Measurements from ENCODE around the gene SLC39A8.

SLC39A8 gene

DNA sequence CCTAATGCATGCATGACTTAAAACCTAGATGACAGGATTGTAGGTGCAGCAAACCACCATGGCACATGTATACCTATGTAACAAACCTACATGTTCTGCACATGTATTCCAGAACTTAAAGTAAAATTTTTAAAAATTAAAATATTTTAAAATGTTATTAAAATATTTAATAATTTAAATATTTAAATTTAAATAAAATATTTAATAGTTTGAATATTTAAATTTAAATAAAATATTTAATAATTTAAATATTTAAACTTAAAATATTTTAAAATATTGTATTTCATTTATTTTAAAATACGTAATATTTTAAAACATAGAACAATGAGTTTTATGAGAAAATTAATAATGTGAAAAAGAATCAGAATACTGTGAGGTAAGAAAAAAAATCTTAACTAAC is 117.9 kb downstream of the SLC39A8 start:
- Histone ChIP-seq H3K4me3 (ENCODE audit: low read length) (no peak overlapping the region), H3K4me1 (ENCODE audit: control insufficient read depth, low read length) (no peaks in the 10 kb centered on the region), H3K27me3 (ENCODE audit: control insufficient read depth, low read length) (no peaks in the 10 kb centered on the region; the same call in 1 of the 2 replicates), H3K4me2 (ENCODE audit: low read length) (no peak overlapping the region), H3K27ac (ENCODE audit: low read depth, low read length) (no peak overlapping the region), H3K9me3 (ENCODE audit: control insufficient read depth, insufficient read depth, low read length) (no peaks in the 10 kb centered on the region), H3K9me2 (replicated peaks; ENCODE audit: control insufficient read depth, low read length) (no peaks in the 10 kb centered on the region), H4K20me1 (ENCODE audit: control insufficient read depth, insufficient read depth, low read depth, low read length) (no peaks in the 10 kb centered on the region), H3K36me3 (ENCODE audit: control insufficient read depth, low read length) (no peaks in the 10 kb centered on the region), H3K79me2 (ENCODE audit: control insufficient read depth, low read length) (no peaks in the 10 kb centered on the region), H3F3A (ENCODE audit: control insufficient read depth, insufficient read depth) (no peaks in the 10 kb centered on the region)
- no peak for TF ChIP-seq EZH2phosphoT487 (IDR thresholded peaks at IDR 0.05; ENCODE audit: borderline replicate concordance, low read length)
- TF ChIP-seq, protein P1, sequence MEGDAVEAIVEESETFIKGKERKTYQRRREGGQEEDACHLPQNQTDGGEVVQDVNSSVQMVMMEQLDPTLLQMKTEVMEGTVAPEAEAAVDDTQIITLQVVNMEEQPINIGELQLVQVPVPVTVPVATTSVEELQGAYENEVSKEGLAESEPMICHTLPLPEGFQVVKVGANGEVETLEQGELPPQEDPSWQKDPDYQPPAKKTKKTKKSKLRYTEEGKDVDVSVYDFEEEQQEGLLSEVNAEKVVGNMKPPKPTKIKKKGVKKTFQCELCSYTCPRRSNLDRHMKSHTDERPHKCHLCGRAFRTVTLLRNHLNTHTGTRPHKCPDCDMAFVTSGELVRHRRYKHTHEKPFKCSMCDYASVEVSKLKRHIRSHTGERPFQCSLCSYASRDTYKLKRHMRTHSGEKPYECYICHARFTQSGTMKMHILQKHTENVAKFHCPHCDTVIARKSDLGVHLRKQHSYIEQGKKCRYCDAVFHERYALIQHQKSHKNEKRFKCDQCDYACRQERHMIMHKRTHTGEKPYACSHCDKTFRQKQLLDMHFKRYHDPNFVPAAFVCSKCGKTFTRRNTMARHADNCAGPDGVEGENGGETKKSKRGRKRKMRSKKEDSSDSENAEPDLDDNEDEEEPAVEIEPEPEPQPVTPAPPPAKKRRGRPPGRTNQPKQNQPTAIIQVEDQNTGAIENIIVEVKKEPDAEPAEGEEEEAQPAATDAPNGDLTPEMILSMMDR (IDR thresholded peaks at IDR 0.05; ENCODE audit: low read depth, low read length, poor library complexity, severe bottlenecking), result no peak

DNA sequence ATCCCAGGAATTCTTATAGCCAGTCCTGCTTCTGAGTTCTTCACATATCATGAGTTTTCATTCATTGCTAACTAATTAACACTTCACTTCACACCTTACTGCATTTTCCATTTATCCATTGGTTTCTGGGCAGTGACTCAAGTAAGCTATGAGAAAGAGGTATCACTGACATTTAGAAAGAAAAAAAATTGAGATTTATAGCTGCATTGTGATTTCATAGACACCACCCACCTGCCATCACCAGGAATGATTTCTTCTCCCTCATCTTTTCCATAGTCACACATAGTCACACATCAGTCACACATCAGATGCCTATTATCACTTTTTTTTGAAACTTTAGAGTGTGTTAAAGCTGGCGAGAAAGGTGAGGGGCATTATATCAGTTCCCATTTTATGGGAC is 121.8 kb downstream of the SLC39A8 start:
- Histone ChIP-seq H3K4me1 (ENCODE audit: control insufficient read depth, low read length) (no peaks in the 10 kb centered on the region), H3K9me2 (replicated peaks; ENCODE audit: control insufficient read depth, low read length) (no peaks in the 10 kb centered on the region), H3K79me2 (ENCODE audit: control insufficient read depth, low read length) (no peaks in the 10 kb centered on the region), H3K4me2 (ENCODE audit: low read length) (no peak overlapping the region), H3F3A (ENCODE audit: control insufficient read depth, insufficient read depth) (no peaks in the 10 kb centered on the region), H3K27me3 (ENCODE audit: control insufficient read depth, low read length) (no peaks in the 10 kb centered on the region), H3K9me3 (ENCODE audit: control insufficient read depth, insufficient read depth, low read length) (no peaks in the 10 kb centered on the region), H4K20me1 (ENCODE audit: control insufficient read depth, insufficient read depth, low read depth, low read length) (no peaks in the 10 kb centered on the region), H3K4me3 (ENCODE audit: low read length) (no peak overlapping the region), H3K27ac (ENCODE audit: low read depth, low read length) (no peak overlapping the region), H3K36me3 (ENCODE audit: control insufficient read depth, low read length) (no peaks in the 10 kb centered on the region)
- TF ChIP-seq, protein P1 (IDR thresholded peaks at IDR 0.05; ENCODE audit: low read depth, low read length, poor library complexity, severe bottlenecking), result no peak
- no peak for TF ChIP-seq EZH2phosphoT487 (IDR thresholded peaks at IDR 0.05; ENCODE audit: borderline replicate concordance, low read length)

DNA sequence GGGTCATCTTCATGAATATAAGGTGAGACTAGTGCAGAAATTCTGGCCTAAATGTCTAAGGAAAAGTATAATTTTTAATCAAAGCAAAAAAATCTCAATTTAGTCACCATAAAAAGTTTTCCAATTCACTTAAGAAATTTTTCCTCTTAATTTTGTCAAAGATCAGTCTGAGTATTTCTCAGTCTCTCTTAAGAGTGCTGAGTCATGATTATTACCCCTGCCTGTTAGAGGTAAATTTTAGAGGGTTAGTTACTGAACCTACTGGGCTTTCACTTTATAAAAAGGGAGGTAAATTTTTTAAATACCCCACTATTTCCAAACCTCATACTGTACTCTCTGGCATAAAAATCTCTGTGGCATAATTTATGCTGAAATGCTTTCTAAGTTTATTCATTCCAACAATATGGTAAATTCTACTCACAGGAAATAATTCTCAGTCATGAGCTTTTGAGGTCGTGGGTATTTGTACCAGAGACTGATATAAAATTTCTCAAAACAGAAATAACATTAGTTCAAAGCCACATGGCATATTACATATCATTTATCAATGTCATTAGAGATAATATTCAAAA is 122.4 kb downstream of the SLC39A8 start:
- Histone ChIP-seq H3K27me3 (ENCODE audit: control insufficient read depth, low read length) (no peaks in the 10 kb centered on the region), H3F3A (ENCODE audit: control insufficient read depth, insufficient read depth) (no peaks in the 10 kb centered on the region), H3K9me2 (replicated peaks; ENCODE audit: control insufficient read depth, low read length) (no peaks in the 10 kb centered on the region), H3K36me3 (ENCODE audit: control insufficient read depth, low read length) (no peaks in the 10 kb centered on the region), H3K4me1 (ENCODE audit: control insufficient read depth, low read length) (no peaks in the 10 kb centered on the region), H3K4me2 (ENCODE audit: low read length) (no peak overlapping the region), H3K27ac (ENCODE audit: low read depth, low read length) (no peak overlapping the region), H3K79me2 (ENCODE audit: control insufficient read depth, low read length) (no peaks in the 10 kb centered on the region), H4K20me1 (ENCODE audit: control insufficient read depth, insufficient read depth, low read depth, low read length) (no peaks in the 10 kb centered on the region), H3K4me3 (ENCODE audit: low read length) (no peak overlapping the region), H3K9me3 (ENCODE audit: control insufficient read depth, insufficient read depth, low read length) (no peaks in the 10 kb centered on the region)
- TF ChIP-seq, protein P1 (IDR thresholded peaks at IDR 0.05; ENCODE audit: low read depth, low read length, poor library complexity, severe bottlenecking), result no peak
- no peak for TF ChIP-seq EZH2phosphoT487 (IDR thresholded peaks at IDR 0.05; ENCODE audit: borderline replicate concordance, low read length)

All from DOHH2 (cell line).